Right forelimb (tissue), 1 donor: ENCODE measurements around the gene EVPL.
"Not testable (repeated sequence)": the region's sequence is repeated elsewhere in the genome, so short reads cannot be mapped to it uniquely, and the experiment has no call there.

Experiments
- DNase-seq: peaks from one replicate; pipeline ENCODE4 v3.0.0-alpha.2; 2018

EVPL gene

GRCh38 chr17:76046064-76046463, 19.0 kb upstream of the EVPL start:
- no peak for DNase-seq

DNA sequence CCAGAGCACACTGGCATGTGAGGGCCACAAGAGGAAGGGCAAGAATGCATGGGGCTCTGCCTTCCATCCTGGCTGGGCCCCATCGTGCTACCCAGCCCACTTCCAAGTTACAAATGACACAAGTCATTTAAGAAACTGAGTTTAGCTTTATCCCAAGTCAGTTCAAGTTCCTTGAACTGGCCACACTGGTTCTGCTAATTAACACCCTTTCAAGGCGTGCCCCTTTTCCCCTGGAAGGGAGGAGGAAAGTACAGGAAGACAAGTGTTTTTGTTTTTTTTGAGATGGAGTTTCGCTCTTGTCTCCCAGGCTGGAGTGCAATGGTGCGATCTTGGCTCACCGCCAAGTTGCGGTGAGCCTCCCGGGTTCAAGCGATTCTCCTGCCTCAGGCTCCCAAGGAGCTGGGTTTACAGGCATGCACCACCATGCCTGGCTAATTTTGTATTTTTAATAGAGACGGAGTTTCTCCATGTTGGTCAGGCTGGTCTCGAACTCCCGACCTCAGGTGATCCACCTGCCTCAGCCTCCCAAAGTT, 17.4 kb upstream of the EVPL start:
- not testable (repeated sequence) for DNase-seq

- DNase-seq = not testable (repeated sequence)
Observed at GRCh38 chr17:76042868-76043267, 15.8 kb upstream of the EVPL start.

GRCh38 chr17:76040376-76040775, 13.3 kb upstream of the EVPL start:
- no peak for DNase-seq

GRCh38 chr17:76039121-76039520, 12.0 kb upstream of the EVPL start:
- no peak for DNase-seq

GRCh38 chr17:76038050-76038449, 10.9 kb upstream of the EVPL start:
- no peak for DNase-seq

- DNase-seq = no peak
Observed at GRCh38 chr17:76036497-76037261, 9.6 kb upstream of the EVPL start.

- no peak for DNase-seq
Observed at GRCh38 chr17:76034428-76035350, 7.6 kb upstream of the EVPL start.

DNA sequence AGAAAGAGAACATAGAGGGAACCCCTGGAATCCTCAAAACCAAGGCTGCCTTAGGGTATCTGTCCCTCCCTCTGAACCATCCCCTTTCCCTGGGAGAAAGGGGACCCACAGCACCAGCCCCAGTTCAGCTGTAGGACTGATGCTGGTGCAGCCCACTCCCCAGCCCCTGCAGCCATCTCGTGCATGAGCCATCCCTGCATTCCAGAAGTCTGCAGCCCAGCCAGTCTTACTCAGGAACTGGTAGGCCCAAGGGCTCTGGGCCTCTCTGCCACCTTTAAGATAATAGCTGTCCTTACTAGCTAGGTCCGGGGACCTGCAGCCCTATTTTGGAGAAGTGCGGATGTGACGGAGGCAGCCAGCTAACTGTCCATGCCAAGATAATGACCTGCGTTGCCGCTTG, 6.0 kb upstream of the EVPL start:
- no peak for DNase-seq

- DNase-seq = no peak
Observed at GRCh38 chr17:76032780-76033108, 5.6 kb upstream of the EVPL start.

- DNase-seq = no peak
Observed at GRCh38 chr17:76032073-76032779, 5.1 kb upstream of the EVPL start.

DNA sequence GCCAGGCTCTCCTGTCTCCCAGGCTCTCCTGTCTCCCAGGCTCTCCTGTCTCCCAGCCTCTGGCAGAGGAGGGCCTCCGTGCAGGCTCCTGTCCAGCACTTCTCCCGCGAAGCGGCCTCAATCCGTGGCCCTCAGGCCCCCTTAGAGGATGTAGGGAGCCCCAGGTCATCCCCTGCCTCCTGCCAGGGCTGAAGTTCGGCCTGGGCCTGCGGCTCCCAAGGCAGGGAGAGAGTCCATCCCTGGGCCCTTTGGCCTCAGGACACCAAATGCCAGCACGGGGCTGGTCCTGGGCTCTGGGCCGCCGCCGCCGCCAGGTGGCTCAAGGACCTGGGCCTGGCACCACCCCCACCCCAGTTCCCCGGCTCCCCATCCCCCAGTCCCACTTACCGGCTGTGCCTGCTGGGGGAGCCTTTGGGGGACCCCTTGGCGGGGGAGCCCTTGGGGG, 370 bp downstream of the EVPL start:
- DNase-seq = no peak

GRCh38 chr17:76025294-76025693, 1.8 kb downstream of the EVPL start:
- no peak for DNase-seq

- no peak for DNase-seq
Observed at GRCh38 chr17:76024353-76024752, 2.8 kb downstream of the EVPL start.

GRCh38 chr17:76023900-76024237, 3.2 kb downstream of the EVPL start:
- DNase-seq = no peak

GRCh38 chr17:76022973-76023899, 3.9 kb downstream of the EVPL start:
- DNase-seq = no peak

DNA sequence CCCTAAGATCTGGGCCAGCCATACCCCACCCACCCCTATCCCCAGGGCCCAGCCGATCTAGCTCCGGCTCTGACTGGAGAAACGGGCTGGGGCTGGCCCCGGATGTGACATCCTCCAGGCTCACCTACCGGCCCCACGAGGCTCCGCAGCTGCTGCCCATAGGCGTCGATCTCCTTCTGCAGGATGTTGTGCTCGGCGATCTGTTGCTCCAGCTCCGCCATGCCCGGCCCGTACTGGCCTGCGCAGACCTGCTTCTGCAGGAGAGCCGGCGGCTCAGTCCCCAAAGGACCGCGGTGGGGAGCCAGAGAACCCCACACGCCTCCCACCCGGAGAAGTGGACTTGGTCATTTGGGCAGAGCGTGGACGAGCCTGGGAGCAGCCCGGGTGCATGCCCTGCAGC, 4.8 kb downstream of the EVPL start:
- no peak for DNase-seq

GRCh38 chr17:76019833-76020467, 7.2 kb downstream of the EVPL start:
- DNase-seq = no peak

DNA sequence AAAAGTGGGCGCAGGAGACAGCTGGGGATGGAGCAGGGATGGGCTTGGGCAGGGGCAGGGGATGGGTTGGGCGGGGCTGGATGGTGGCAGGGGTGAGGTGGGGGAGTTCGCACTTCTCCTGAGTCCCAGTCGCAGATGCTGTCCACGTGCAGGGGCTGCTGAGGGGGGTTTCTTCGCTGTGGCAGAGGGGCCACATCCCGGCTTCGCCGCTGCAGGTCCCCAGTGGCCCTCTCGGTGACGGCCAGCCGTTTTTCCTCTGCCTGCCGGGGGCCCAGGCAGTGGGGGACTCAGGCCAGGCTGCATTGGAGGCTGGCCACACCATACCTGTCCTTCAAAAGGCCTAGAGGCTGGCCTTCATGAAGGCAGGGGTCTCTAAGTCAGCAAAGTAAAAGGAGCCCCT, 8.3 kb downstream of the EVPL start:
- DNase-seq = no peak

- no peak for DNase-seq
Observed at GRCh38 chr17:76018340-76018680, 8.8 kb downstream of the EVPL start.

DNA sequence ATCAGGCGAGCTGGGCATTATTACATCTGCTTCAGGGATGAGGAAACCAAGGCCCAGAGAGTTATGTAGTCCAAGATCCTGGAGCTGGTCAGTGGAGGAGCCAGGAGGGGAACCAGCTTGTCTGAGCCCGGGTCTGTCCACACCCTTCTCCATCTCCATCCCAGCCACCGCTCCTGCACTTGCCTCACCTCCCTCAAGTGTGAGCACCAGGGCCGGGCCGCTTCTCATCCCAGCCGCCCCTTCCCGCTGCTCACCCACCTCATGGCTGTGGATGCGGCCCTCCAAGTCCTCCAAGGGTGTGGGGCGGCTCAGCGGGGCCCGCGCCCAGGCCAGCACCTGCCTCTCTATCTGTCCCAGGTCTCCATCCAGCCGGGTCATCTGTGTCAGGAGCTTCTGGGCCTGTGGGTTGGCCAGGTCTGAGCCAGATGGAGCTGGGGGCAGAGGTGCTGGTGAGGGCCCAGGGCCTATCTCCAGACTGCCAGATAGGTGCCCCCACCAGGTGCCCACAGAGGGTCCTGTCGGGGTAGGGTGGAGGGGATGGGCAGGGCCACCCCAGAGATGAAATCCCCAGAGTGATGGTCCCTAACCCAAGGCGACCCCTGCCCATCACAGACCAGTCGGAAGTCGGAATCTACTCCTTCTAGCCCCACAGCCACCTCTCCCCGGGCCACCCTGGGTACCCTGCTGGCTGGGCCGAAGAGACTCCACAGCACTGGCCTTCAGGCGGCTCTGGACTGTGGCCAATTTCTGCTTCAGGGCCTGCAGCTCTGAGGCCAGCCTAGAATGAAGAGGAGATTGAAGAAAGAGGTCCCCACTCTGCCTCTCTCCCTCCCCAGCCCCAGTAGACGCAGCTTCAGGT, 9.4 kb downstream of the EVPL start:
- no peak for DNase-seq
